Loucy (cell line): ENCODE data around the gene CCL11.

Experiments used
- H2AFZ ChIP-seq: fragments of 200-600 bp; sonication (generic); 2 replicates; pipeline ENCODE4 v1.6.0; 2016; ENCODE audit warnings: antibody characterized with exemption, mild to moderate bottlenecking, low read length, moderate library complexity
- H3F3A ChIP-seq: fragments of 200-600 bp; 2 replicates; pipeline ENCODE4 v1.6.0; 2016; ENCODE audit warnings: antibody characterized with exemption, low read depth, mild to moderate bottlenecking
- H3K27me3 ChIP-seq: fragments of 200-600 bp; sonication (generic); 2 replicates; pipeline ENCODE4 v1.6.1; 2014; ENCODE audit warnings: low read length, mild to moderate bottlenecking; ENCODE audit not compliant: insufficient read depth, poor library complexity, severe bottlenecking
- H3K36me3 ChIP-seq: fragments of 200-600 bp; sonication (generic); 2 replicates; pipeline ENCODE4 v1.6.1; 2016; ENCODE audit warnings: low read length; ENCODE audit not compliant: insufficient read depth
- H3K4me1 ChIP-seq: fragments of 200-600 bp; sonication (generic); 2 replicates; pipeline ENCODE4 v1.5.1; 2014; ENCODE audit warnings: low read length, mild to moderate bottlenecking; ENCODE audit not compliant: insufficient read depth, poor library complexity, severe bottlenecking
- H3K4me2 ChIP-seq: fragments of 200-600 bp; sonication (generic); 2 replicates; pipeline ENCODE4 v1.6.0; 2014; ENCODE audit warnings: antibody characterized with exemption, low read length, low read depth, mild to moderate bottlenecking; ENCODE audit not compliant: poor library complexity, severe bottlenecking
- H3K4me3 ChIP-seq: fragments of 200-600 bp; sonication (generic); 2 replicates; pipeline ENCODE4 v1.5.1; 2014; ENCODE audit warnings: low read length, mild to moderate bottlenecking, mixed read lengths; ENCODE audit not compliant: poor library complexity, severe bottlenecking
- H3K79me2 ChIP-seq: fragments of 200-600 bp; sonication (generic); 2 replicates; pipeline ENCODE4 v1.6.1; 2014; ENCODE audit warnings: low read length; ENCODE audit not compliant: insufficient read depth
- H3K9ac ChIP-seq: fragments of 200-600 bp; sonication (generic); 2 replicates; pipeline ENCODE4 v1.6.0; 2014; ENCODE audit warnings: mild to moderate bottlenecking, low read depth, low read length, moderate library complexity; ENCODE audit not compliant: poor library complexity, severe bottlenecking
- H3K9me2 ChIP-seq: fragments of 200-600 bp; sonication (generic); replicated peaks from 2 replicates; pipeline ENCODE4 v1.6.1; 2016; ENCODE audit warnings: low read depth, low read length, mixed read lengths
- H3K9me3 ChIP-seq: fragments of 200-600 bp; sonication (generic); 2 replicates; pipeline ENCODE4 v1.6.1; 2014; ENCODE audit warnings: mild to moderate bottlenecking, antibody characterized with exemption, low read length, low read depth; ENCODE audit not compliant: insufficient read depth
- H4K20me1 ChIP-seq: fragments of 200-600 bp; sonication (generic); 2 replicates; pipeline ENCODE4 v1.6.0; 2014; ENCODE audit warnings: antibody characterized with exemption, low read length, mild to moderate bottlenecking; ENCODE audit not compliant: insufficient read depth, poor library complexity, severe bottlenecking
- CTCF ChIP-seq: fragments of 200-600 bp; sonication (generic); conservative IDR thresholded peaks from 2 replicates; pipeline ENCODE4 v1.5.1; 2014; ENCODE audit warnings: mild to moderate bottlenecking, antibody characterized with exemption, low read length
- EZH2phosphoT487 ChIP-seq: fragments of 200-600 bp; IDR thresholded peaks from 2 replicates; pipeline ENCODE4 v1.6.1; 2018; ENCODE audit warnings: antibody characterized with exemption, mild to moderate bottlenecking, moderate library complexity, borderline replicate concordance

CCL11 gene

GRCh38 chr17:34314279-34314678, 28.7 kb downstream of the CCL11 start:
- no peak overlapping the region for H2AFZ ChIP-seq
- no peaks in the 10 kb centered on the region for H3K4me1 ChIP-seq
- H3K79me2 ChIP-seq = no peaks in the 10 kb centered on the region
- H3K36me3 ChIP-seq = no peaks in the 10 kb centered on the region
- H3K4me3 ChIP-seq = no peak overlapping the region
- no peak for TF ChIP-seq CTCF
- no peak for TF ChIP-seq EZH2phosphoT487
- no peaks in the 10 kb centered on the region for H3K27me3 ChIP-seq
- H4K20me1 ChIP-seq = no peaks in the 10 kb centered on the region
- H3F3A ChIP-seq = no peaks in the 10 kb centered on the region
- H3K9me2 ChIP-seq = no peaks in the 10 kb centered on the region
- no peak overlapping the region for H3K9ac ChIP-seq
- no peak overlapping the region for H3K4me2 ChIP-seq
- H3K9me3 ChIP-seq = no peaks in the 10 kb centered on the region

- H3K79me2 ChIP-seq = no peaks in the 10 kb centered on the region
- no peak overlapping the region for H2AFZ ChIP-seq
- no peak overlapping the region for H3K4me3 ChIP-seq
- no peaks in the 10 kb centered on the region for H3F3A ChIP-seq
- no peak overlapping the region for H3K9ac ChIP-seq
- no peaks in the 10 kb centered on the region for H3K36me3 ChIP-seq
- no peaks in the 10 kb centered on the region for H3K27me3 ChIP-seq
- no peak for TF ChIP-seq EZH2phosphoT487
- peak; percentile 45 for TF ChIP-seq CTCF
- H3K9me2 ChIP-seq = no peaks in the 10 kb centered on the region
- H4K20me1 ChIP-seq = no peaks in the 10 kb centered on the region
- H3K4me2 ChIP-seq = no peak overlapping the region
- H3K9me3 ChIP-seq = no peaks in the 10 kb centered on the region
- H3K4me1 ChIP-seq = no peaks in the 10 kb centered on the region
These were observed 32.9 kb downstream of the CCL11 start for GRCh38 chr17:34318474-34318873.

- Histone ChIP-seq H3K27me3 (no peaks in the 10 kb centered on the region), H3K4me2 (no peak within 1 kb of the TSS), H3K36me3 (no peaks in the 10 kb centered on the region), H4K20me1 (no peaks in the 10 kb centered on the region), H2AFZ (no peak within 1 kb of the TSS), H3F3A (no peaks in the 10 kb centered on the region), H3K9ac (no peak within 1 kb of the TSS), H3K9me3 (no peaks in the 10 kb centered on the region), H3K79me2 (no peaks in the 10 kb centered on the region), H3K4me3 (no peak within 1 kb of the TSS), H3K9me2 (no peaks in the 10 kb centered on the region), H3K4me1 (no peaks in the 10 kb centered on the region)
- TF ChIP-seq CTCF (no peak), EZH2phosphoT487 (no peak)
These were observed 33.5 kb downstream of the CCL11 start, which contains the start of gene CCL8 for GRCh38 chr17:34319039-34319483. TSS of gene CCL8 (plus strand) at chr17:34319435. CDS start at chr17:34319502, 67 bp downstream.
